ENCODE data around the gene TNFAIP8.

DNA sequence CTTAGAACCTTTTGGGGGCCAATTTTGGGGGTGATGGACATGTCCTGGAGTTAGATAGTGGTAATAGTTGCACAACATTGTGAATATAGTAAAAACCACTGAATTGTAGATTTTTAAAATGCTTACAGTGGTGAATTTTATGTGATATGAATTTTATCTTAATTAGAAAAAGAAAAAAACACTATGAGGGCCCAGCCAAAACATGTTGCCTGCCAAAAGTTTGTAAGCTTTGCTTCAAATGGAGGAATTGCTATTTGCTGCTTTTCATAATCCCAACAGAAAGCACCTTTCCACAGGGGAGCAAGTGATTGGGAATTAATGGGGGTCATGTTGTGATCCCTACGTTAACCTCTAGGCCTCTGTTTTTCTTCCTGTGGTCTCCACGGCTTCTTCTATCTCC is 19.1 kb downstream of the TNFAIP8 start:
- TF ChIP-seq, protein P1, sequence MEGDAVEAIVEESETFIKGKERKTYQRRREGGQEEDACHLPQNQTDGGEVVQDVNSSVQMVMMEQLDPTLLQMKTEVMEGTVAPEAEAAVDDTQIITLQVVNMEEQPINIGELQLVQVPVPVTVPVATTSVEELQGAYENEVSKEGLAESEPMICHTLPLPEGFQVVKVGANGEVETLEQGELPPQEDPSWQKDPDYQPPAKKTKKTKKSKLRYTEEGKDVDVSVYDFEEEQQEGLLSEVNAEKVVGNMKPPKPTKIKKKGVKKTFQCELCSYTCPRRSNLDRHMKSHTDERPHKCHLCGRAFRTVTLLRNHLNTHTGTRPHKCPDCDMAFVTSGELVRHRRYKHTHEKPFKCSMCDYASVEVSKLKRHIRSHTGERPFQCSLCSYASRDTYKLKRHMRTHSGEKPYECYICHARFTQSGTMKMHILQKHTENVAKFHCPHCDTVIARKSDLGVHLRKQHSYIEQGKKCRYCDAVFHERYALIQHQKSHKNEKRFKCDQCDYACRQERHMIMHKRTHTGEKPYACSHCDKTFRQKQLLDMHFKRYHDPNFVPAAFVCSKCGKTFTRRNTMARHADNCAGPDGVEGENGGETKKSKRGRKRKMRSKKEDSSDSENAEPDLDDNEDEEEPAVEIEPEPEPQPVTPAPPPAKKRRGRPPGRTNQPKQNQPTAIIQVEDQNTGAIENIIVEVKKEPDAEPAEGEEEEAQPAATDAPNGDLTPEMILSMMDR (IDR thresholded peaks at IDR 0.05; ENCODE audit: poor library complexity) = no peak
- TF ChIP-seq EZH2 (IDR thresholded peaks at IDR 0.05; ENCODE audit: borderline replicate concordance) = no peak
